Upper lobe of left lung (tissue), 4 donors: ENCODE results near the gene RGS8.

Source experiments
- POLR2A ChIP-seq, 4 donors: fragments of 450-650 bp; IDR thresholded peaks; one replicate each; pipeline ENCODE4 v1.5.1; 2016 to 2017; ENCODE audit warnings: antibody characterized with exemption in 4 of 4, mild to moderate bottlenecking in 2 of 4
- POLR2AphosphoS5 ChIP-seq, 2 donors: sonication (generic); formaldehyde crosslinking; IDR thresholded peaks; one replicate each; pipeline ENCODE4 v1.5.1; 2017; ENCODE audit warnings: antibody characterized with exemption in 2 of 2
- TF ChIP-seq, protein P1 (sequence below), 6 experiments: fragments of 450-650 bp in 4 of 6; fragments of 200-600 bp in 2 of 6; sonication (generic) in 2 of 6; IDR thresholded peaks; one replicate each; pipeline ENCODE4 v1.5.1; 2016 to 2019; ENCODE audit warnings: antibody characterized with exemption in 6 of 6

DNA sequence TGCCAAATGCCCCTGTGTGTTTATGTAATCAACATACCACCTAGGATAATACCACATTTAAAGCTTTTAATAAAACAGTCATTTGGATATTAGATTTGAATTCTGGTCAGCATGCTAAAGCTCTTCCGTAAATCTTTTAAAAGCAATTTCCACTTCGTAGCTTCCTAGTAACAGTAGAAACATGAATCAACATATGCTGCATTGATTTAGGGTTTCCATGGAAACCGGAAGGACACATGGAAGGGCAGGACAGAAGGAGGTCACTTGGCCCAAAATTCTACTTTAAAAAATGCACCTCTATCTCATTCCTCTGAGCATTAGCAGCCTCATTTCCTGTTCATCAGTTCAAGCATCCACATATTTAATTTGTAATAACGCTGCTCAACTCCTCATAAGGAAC lies 8.1 kb downstream of the RGS8 start:
- TF ChIP-seq, protein P1, sequence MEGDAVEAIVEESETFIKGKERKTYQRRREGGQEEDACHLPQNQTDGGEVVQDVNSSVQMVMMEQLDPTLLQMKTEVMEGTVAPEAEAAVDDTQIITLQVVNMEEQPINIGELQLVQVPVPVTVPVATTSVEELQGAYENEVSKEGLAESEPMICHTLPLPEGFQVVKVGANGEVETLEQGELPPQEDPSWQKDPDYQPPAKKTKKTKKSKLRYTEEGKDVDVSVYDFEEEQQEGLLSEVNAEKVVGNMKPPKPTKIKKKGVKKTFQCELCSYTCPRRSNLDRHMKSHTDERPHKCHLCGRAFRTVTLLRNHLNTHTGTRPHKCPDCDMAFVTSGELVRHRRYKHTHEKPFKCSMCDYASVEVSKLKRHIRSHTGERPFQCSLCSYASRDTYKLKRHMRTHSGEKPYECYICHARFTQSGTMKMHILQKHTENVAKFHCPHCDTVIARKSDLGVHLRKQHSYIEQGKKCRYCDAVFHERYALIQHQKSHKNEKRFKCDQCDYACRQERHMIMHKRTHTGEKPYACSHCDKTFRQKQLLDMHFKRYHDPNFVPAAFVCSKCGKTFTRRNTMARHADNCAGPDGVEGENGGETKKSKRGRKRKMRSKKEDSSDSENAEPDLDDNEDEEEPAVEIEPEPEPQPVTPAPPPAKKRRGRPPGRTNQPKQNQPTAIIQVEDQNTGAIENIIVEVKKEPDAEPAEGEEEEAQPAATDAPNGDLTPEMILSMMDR (IDR thresholded peaks at IDR 0.05) = no peak
- no peak for TF ChIP-seq POLR2A (IDR thresholded peaks at IDR 0.05)
- TF ChIP-seq POLR2AphosphoS5 (IDR thresholded peaks at IDR 0.05) = no peak
